CD4-positive, alpha-beta T cell treated with Interleukin-4 for 1 hour (primary cell): Measurements from ENCODE around the gene ZNF679.
"Not testable (repeated sequence)": the region's sequence is repeated elsewhere in the genome, so short reads cannot be mapped to it uniquely, and the experiment has no call there.

Source experiments
- DNase-seq, 2 donors: peaks; one replicate each; pipeline ENCODE4 v3.0.0-alpha.2; 2020 to 2022

Gene ZNF679

DNA sequence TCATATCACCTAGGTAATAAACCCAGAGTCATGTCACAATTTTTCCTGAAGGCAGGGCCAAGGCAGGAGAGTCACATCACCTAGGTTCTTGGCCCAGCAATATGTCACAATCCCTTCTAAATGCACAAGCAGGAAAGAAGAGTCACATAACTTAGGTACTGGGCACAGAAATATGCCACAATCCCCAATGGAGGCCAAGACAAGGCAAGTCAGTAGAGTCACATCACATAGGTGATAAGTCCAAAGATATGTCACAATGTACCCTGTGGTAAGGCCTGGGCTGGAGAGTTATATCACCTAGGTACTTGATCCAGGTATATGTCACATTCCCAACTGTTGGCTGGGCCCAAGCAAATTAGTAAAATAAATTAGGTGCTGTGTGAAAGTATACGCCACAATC lies at the start of gene ZNF679:
Gene ZNF679 (plus strand): TSS at position 301 of the 400 bp plus-strand sequence. CDS start 20,644 bp downstream, outside the sequence.
- not testable (repeated sequence) for DNase-seq

DNA sequence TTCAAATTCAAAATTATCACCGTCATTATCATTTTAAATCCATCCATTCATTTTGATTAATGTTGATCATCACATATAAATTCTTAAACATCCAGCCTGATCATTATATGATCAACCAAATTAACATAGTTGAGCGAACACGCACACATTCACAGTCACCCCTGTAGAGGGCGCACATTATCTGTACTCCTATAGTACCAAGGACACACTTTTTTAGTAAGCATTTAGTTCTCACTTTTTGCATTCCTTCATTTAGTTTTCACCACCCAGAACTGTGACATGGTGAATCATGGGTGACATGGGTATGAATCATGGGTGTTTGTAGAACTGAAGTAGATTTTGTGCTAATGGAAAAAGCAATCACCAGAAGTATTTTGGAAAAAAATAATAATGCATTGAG lies 47.3 kb upstream of the ZNF679 start:
- DNase-seq = peak in 1 of 2 donors; percentile 19

DNA sequence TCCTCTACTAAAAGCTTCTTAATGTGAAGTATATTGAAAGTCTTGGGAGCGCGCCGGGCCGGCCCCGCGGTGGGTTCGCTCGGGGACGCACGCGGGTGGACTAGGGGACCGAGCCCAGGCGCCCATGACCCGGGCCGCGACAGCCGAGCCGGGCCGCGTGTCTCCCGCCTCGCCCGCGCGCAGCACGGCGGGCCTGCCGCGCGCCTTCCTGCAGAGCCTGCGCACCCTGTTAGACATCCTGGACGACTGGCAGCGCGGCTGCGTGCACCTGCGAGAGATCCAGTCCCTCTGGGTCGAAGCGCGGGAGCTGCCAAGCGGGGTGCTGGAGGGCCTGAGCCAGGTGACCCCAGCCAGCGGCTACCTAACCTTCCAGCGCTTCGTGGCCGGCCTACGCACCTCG lies 46.7 kb upstream of the ZNF679 start:
- no peak for DNase-seq

DNA sequence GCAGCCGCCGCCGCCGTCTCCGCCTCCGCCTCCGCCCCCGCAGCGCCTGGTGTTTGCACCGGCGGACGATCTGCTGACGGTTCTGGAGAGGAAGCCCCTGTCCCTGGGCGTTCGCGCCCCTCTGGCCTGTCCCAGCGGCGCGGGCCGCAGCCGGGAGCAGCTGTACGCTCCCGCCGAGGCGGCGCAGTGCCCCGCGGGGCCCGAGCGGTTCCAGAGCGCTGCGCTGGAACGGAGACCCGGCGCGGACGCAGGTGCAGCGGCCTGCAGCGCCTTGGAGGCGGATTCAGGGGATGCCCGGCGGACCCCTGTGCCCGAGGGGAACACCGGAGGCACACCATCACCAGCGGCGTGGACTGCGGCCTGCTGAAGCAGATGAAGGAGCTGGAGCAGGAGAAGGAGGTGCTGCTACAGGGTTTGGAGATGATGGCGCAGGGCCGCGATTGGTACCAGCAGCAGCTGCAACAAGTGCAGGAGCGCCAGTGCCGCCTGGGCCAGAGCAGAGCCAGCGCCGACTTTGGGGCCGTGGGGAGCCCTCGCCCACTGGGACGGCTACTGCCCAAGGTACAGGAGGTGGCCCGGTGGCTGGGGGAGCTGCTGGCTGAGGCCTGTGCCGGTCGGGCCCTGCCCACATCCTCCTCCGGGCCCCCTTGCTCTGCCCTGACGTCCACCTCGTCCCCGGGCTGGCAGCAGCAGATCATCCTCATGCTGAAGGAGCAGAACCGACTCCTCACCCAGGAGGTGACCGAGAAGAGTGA lies 46.1 kb upstream of the ZNF679 start:
- no peak for DNase-seq

DNA sequence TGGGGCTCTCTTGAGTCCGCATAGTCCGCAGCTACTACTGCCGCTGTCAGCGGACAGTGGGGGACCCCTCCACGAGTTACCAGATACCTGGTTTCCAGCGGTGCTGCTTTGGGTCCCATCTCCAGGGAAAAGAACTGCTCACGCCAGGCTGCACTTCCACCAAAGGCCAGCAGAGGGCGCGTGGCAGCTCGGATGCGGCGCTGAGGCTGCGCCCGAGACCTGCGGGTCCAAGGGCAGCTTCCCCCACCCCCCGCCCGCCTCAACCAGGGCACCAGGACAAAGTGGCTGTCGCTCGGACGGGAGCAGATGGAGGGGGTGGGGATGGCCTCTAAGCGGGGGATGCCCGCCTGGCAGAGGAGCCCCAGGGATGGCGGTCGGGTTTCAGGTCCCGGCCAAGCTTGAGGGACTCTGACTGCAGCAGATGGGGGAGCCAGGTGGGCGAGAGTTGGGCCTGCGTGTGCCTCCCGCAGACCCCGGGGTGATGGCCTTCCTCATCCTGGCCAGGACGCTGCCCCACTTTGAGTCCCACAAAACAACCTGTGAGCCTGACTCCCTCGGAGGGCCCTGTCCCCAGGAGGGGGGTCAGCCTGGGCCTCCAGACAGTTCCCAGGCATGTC lies 45.0 kb upstream of the ZNF679 start:
- peak in 1 of 2 donors; percentile 30 for DNase-seq

DNA sequence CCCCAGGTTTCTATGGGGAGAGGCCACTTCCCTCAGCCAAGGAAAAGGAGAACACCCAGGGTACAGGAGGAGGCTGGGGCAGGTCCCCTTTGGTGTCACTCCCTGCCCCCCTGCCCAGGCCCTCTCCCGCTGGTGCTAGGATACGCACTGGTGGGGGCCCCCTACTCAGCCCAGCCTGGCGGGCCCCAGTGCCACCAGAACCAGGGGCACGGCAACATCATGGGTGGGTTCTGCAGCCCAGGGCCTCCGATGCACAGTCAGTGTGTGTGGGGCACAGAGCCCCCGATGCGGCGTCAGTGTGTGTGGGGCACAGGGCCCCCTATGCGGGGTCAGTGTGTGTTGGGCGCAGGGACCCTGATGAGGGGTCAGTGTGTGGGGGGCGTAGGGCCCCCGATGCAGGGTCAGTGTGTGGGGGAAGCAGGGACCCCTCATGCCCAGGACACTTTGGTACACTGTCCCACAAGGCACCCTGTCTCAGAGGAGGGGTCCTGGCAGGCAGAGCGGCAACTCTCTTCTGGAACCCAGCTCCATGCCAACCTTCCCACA lies 44.4 kb upstream of the ZNF679 start:
- DNase-seq = no peak

DNA sequence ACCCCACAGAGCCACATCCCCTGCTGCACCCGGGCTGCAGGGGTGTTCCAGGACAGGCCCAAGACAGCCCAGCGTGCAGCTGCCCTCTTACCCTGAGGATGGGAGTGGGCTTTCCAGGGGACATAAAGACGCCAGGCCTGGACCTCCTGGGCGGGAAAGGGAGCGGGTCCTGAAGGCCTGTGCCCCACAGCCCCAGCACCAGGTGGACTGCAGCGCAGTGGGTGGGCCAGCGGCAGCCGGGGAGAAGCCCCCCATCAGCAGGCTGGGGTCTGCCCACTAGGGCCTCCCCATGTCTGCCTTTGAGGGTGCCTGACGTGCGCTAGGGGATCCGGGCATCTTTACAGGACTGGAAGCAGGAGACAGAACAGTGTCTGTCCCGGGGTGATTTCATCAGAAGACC lies 43.9 kb upstream of the ZNF679 start:
- DNase-seq = no peak

DNA sequence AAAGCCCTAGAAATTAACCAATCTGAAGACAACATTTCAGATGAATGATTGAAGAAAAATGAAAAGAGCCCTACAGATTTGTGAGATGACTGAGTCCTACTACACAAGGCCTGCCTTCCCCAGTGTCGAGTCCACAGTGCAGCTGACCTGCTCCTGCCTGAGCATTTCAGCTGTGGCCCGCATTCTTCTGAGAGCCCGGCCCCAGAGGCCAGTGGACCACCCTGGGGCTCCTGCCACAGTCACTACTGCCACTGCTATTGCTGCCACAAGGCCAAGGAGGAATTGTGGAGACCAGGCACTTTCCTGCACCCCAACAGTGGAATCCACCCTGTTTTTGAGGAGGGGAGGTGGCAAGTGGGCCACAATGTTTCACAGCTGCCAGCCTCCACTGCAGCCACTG lies 40.9 kb upstream of the ZNF679 start:
- DNase-seq = no peak

DNA sequence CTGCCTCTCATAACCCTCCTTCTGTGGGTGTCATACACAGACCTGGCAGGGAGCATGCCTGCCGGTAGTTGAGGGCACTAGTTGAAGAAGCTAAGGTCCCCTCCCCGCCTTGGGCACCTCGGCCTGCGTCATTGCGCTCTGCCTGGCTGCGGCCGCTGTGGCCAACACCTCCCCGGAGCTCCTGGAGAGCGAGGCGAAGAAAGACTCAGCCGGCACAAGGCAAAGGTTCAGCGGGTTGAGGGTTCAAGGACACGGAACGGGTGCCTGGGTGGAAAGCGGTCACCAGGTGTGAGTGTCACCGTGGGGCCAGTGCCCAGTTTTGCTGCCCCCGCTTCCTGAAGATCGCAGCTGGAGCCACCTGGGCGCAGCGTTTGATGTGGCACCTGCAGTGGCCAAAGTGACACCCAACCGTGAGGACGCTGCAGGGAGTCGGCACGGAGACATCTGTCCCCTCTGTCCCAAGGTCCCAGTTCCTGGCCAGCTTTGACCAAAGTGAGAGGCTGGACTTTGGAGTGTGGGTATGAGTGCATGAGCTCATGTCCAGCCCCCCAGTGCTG lies 36.0 kb upstream of the ZNF679 start:
- no peak for DNase-seq

DNA sequence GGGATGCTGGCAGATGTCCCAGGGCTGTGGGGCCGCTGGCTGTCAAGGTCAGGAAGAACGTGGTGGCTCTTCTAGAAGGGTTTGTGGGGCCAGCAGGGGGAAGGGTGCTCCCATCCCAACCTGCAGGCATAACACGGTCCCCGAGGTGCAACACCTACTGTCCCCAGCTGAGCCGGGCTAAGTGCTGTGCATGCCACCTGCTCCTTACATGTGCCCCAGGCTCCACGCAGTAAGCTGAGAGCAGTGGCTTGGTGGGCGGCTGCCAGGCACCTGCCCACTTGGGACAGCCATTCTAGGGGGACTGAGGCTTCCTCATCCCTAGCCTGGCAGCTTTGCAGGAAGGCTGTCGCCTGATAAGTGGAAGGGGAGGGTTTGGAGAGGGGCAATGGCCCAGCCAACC lies 35.5 kb upstream of the ZNF679 start:
- no peak for DNase-seq

DNA sequence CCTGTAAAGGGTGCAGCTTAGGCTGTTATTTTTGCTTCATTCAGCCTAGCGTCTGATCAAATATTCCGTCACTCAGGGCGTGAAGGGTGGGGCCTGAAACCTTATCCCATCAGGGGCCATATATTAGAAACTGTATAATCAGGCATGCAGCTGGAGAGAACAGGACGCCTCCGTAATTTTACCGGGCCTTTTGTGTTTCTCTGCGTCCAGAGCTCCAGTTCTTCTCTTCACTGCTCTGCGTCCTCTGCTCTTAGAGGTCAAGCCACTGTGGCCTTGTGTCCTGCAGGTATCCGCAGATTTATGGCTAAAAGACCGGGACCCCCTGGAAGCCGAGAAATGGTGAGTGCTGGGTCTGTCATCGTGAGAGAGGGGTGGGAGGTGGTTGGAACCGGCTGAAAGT lies 21.4 kb upstream of the ZNF679 start, which contains the start of gene ZNF735:
Gene ZNF735 (plus strand): TSS at position 301 of the 400 bp plus-strand sequence. CDS start 0 bp downstream, at position 301.
- DNase-seq = no peak

DNA sequence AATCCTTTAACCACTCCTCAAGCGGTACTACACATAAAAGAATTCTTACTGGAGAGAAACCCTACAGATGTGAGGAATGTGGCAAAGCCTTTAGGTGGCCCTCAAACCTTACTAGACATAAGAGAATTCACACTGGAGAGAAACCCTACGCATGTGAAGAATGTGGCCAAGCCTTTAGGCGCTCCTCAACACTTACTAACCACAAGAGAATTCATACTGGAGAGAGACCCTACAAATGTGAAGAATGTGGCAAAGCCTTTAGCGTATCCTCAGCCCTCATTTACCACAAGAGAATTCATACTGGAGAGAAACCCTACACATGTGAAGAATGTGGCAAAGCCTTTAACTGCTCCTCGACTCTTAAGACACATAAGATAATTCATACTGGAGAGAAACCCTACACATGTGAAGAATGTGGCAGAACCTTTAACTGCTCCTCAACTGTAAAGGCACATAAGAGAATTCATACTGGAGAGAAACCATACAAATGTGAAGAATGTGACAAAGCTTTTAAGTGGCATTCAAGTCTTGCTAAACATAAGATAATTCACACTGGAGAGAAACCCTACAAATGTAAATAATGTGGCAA lies 8.5 kb upstream of the ZNF679 start:
- not testable (repeated sequence) for DNase-seq

DNA sequence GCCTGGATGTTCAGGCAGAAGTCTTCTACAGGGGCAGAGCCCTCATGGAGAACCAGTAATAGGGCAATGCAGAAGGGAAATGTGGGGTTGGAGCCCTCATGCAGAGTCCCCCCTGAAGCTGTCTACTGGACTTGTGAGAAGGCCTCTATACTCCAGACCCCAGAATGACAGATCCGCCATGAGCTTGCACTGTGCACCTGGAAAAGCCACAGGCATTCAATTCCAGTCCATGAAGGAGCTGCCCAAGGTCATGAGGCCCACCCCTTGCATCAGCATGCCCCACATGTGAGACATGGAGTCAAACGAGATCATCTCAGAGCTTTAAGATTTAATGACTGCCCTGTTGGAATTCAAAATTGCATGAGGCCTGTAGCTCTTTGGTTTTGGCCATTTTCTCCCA lies 4.9 kb upstream of the ZNF679 start:
- DNase-seq = no peak

DNA sequence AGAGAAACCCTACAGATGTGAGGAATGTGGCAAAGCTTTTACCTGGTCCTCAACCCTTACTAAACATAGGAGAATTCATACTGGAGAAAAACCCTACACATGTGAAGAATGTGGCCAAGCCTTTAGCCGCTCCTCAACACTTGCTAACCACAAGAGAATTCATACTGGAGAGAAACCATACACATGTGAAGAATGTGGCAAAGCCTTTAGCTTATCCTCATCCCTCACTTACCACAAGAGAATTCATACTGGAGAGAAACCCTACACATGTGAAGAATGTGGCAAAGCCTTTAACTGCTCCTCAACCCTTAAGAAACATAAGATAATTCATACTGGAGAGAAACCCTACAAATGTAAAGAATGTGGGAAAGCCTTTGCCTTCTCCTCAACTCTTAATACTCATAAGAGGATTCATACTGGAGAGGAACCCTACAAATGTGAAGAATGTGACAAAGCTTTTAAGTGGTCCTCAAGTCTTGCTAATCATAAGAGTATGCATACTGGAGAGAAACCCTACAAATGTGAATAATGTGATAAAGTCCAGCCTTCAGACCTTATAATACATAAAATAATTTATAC lies 38.2 kb downstream of the ZNF679 start:
- DNase-seq = no peak

DNA sequence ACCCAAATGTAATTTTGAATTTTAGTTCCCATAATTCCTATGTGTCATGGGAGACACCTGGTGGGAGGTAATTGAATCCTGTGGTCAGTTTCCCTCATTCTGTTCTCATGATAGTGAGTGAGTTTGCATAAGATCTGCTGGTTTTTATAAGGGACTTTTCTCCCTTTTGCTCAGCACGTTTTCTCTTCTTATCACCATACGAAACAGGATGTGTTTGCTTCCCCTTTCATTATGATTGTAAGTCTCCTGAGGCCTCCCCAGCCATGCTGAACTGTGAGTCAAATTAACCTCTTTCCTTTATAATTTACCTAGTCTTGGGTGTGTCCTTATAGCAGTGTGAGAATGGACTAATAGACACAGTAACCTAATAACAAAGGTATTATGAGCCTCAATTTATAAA lies 49.4 kb downstream of the ZNF679 start:
- DNase-seq = no peak

DNA sequence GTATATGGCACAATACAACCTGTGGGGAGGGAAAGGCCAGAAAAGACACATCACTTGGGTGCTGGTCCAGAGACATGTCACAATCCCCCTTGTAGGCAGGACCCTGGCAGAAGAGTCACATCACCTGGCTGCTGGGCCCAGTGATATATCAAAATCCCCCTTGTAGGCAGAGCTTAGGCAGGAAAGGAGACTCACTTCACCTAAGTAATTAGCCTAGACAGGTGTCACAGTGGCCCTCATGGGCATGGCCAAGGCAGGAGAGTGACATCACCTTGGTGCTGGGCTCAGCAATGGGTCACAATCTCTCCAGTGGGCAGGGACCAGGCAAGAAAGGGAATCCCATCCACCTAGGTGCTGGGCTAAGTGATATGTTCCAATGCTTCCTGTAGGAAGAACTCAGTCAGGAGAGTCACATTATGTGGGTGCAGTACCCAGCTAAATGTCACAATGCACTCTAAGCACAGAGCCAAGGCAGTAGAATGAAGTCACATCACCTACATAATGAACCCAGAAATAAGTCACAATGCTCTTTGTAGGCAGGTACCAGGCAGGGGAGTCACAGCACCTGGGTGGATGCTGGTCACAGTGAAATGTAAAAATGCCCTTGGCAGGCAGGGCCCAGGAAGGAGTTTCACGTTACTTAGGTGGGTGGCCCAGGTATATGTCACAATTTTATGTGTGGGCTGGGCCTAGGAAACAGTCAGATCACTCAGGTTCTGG lies 66.6 kb downstream of the ZNF679 start:
- no peak for DNase-seq

DNA sequence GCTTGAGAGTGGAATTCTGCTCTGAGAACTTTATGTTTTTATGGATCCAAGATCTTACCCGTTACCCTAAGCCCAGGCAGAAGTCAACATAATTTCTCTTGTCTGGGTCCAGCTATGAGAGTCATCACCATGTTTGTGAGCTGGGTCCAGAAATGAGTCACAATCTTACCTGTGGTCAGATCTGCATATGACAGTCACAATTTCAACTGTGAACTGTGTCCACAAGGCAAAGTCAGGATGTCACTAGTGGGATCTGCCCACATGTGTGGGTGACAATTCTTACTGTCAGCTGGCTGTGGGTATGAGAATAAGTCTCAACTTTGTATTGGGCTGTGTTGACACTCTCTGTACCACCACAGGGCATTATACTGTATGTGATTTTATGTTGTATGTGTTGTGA lies 69.1 kb downstream of the ZNF679 start:
- not testable (repeated sequence) for DNase-seq

DNA sequence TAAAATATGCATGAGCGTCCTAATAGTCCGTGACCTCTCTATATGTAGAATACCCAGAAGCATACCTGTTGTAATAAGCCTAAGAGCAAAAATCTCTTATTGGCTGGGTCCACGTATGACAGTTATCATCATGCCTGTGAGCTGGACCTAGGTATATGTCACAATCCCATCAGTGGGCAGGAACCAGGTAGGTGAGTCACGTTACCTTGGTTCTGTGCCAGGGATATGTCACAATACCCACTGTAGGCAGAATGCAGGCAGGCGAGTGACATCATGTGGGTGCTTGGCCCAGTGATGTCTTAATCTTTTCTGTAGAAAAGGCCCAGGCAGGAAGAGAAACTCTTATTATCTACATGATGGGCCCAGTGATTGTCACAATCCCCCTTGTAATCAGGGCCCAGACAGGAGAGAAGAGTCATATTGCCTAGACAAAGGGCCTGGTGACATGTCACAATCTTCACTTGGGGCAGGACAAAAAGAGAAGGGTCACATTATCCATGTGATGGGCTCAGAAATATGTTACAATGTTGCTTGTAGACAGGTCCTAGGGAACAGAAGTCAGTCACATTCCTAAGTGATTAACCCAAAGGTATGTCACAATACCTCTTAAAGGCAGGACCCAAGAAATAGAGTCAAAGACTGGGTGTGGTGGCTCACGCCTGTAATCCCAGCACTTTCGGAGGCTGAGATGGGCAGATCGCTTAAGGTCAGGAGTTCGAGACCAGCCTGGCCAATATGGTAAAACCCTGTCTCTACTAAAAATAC lies 72.5 kb downstream of the ZNF679 start:
- DNase-seq = no peak

DNA sequence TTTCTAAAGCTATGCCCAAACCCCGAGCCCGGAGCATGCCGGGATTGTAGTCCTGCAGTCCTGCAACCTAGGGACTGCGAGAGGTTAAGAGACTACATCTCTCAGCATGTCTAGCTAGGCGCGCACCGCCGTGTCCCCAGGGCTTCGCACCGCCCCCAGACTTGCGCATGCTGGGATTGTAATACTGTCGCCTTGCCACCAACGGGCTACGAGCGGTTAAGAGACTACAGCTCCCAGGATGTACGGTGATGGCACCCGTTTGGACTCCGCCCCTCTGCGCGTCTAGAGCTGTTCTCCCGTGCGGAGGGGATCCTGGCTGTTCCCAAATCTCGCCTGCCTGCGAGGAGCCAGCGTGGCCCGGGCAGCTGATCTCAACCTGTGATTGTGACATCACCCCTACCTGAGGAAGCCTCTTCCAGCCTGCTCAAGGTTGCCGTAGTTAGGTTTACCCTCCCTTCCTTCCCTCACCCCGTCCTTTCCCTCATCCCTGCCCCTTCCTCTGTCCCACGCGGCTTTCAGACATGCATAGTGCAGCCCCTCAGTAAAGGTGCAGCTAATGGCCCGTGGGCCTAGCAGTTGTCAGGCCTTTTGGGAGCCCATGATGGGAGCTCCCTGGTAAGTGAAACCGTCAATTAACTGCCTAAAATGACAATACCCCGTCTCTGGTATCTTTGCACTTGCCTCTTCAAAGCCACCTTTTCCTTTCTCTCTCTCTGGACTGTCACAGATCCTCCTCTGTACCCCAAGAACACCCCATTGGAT lies 79.2 kb downstream of the ZNF679 start:
- peak; percentile 96 for DNase-seq

DNA sequence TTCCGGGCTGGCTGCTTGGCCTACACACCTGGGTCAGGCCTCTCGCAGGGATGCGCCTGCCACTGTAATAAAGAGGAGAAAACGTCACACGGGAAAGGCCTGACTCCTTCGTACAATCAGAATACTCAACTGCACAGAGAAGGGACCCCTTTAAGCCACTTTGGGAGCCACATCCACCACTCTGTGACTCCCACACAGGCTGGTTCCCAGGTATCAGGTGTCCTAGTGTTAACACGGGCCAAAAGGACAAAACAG lies 79.7 kb downstream of the ZNF679 start:
- DNase-seq = no peak

DNA sequence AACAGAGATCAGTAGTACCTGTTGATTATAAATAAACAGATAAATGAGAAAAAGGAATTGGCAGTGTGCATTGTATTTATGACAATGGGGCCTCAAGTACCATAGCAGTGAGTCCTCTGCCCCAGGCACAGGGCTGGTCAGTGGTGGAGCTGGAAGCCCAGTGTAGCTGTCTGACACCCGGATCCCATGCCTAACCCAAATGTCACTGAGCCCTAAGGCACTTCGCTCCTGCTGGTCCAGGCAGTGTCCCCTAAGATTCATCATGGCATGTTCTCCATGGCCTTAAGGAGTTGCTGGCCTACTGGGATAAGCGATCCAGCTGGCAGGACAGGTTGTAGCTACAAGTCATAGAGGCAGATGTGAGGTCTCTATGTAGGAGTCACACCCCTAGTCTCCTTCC lies 82.2 kb downstream of the ZNF679 start:
- DNase-seq = no peak
